Posterior vena cava (tissue), 2 donors: ENCODE data around the gene ROR1. TPM values are rescaled to one million over a fixed set of nuclear protein-coding genes. Genes with fewer than 3 reads are reported as not detected.
"Not testable (repeated sequence)": the region's sequence is repeated elsewhere in the genome, so short reads cannot be mapped to it uniquely, and the experiment has no call there.

ENCODE experiments used
- DNase-seq: peaks from one replicate; pipeline ENCODE4 v3.0.0-alpha.2; 2020; ENCODE audit warnings: low spot score
- intact Hi-C, 2 donors: fragments of 100-400 bp; cut with DNase I; formaldehyde crosslinking; loops; one replicate each; pipeline versions ENCODE4 v1.14.1 to v1.14.2; 2022 to 2023
- total RNA-seq, 2 donors: library from RNA; stranded (reverse); fragmentation: NEBNext Ultra II Directional; extraction: Animal tissue kit (Norgen Biotek cat#: 25700); gene quantifications; one replicate each; pipeline ENCODE4 v1.2.1, GENCODE V29; 2021
- donor health status: DM: yes; HTN: yes; CAD: no.
- donor health status: DM: yes; HTN: yes; CAD: no.

ROR1 gene
- total RNA-seq, 2 donors from 2014 or later, result 19.3 to 25.8 TPM

DNA sequence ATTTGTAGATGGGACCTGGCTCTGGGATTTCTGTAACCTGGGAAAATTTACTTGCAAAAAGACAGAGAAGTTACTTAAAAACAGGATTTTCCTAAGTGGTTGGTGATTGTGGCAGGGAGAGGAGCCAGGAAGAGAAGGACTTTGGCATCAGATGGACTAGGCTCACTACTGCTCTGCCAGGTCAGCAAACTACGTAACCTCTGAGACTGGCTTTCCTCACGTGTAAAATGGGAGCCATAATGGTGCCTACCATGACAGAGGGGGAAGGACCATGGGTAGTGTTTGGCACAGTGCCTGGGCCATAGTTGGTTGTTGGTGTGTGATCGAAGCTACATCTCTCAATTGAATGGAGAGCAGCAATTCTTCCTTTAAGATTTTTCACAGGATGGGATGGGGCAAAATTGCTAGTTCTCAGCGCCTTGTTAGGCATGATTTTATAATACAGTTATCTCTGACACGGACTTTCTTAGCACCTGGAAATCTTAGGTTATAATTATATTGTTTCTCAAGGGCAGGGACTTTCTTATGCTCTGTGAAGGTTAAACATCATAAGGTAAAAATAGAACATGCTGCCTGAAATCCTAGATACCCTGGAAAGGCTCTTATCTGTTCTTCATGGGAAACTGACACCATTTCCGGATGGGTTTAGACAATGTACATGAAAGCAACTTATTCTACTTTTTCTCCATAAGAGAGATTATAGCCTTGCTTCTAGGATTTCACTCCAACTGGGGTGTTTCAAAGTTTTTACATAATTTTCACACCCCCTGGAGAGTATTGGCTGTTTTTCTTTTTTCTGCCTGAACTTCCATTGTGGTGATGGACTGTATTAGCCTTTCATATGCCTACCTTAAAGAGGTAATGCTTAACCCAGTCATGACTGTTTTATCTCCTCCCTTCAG, 10.9 kb downstream of the ROR1 start:
- no peak for DNase-seq
- intact Hi-C loops, result loop anchor here in 1 of 2 donors (2.0 kb wide), 1 partner anchor 22 kb away; no protein-coding TSS in a partner anchor

DNA sequence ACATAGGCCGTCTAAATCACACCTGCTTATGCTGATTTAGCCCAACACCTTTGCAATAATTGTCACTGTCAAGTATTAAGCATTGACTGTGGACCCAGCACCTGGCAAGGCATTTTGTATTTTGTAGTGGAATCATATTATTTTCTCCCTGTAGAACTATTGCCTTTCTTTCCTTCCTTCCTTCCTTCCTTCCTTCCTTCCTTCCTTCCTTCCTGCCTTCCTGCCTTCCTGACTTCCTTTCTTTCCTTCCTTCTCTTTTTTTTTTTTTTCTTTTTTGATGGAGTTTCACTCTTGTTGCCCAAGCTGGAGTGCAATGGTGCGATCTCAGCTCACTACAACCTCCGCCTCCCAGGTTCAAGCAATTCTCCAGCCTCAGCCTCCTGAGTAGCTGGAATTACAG, 13.5 kb downstream of the ROR1 start:
- DNase-seq, intact Hi-C loops: not testable (repeated sequence)

DNA sequence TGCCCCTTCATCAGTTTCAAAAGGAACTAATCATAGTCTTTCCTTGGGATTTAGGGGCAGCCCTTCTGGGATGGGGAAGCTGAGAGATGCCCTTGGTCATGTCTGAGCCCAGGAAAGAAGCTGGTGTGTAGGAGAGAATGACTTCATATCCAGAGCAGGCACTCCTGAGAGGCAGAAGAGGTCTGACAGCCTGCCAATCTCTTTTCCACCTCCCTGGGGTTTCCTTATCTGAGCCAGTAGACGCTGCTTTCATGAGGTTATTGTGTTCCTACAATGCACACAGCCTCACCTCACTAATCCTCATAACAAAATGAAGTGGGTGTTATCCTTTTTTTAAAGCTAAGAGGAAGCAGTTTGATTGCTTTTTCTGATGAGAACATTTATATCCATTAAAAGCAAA, 14.1 kb downstream of the ROR1 start:
- no peak for DNase-seq

DNA sequence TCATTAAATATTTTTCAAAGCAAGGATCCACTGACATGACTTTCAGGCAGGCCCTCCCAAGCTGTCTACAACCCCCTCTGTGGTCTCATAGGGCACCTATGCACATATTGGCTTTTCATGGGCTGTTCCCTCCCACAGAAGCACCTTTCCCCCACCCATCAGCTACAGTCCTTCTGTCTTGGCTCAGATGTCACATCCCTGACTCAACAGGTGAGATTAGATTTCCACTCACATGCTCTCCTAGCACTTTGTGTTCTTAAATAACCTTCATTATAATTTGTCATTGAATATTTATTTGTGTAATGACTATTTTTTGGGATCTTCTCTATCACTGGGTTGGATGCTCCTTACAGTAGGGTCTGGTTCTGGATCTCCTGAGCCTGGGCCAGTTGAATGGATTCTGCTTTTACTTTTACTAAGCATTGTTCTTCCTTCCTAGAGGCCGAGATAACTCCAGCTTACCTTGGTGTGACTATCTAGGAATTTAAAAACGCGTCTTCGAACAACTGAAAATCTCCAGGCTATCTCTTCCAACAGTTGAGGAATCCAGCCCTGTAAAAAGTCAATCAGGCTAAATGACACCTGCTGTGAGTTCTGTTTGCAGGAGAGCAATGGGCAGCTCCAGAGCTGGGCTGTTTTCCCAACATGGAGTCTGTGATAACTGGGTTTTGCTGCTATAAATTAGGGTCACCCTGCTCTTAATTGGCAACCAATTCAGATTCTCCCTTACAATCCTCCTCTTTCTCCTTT, 16.2 kb downstream of the ROR1 start:
- intact Hi-C loops, result no loop called here
- DNase-seq, result no peak

More for the DNA sequence above, 14.1 kb downstream of the ROR1 start:
- intact Hi-C loops, result no loop called here

DNA sequence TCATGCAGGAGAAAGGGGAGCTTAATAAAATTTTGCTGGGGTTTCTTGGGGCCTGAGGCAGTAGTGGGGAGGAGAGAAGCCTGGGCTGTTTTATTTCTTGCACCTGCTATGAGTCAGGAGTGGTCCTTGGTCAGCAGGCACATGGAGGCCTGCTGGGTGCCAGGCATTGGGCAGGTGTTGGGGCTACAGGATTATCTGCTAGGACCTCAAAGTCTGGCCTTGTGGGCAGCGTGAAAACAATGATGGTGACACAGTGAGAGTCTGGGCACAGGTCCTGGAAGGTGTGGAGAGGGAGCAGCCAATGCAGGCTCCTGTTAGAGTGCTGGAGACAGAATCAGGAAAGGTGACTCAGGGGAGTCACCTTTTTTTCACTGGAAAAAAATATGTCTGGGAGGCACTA, 17.2 kb downstream of the ROR1 start:
- intact Hi-C loops, result no loop called here
- DNase-seq, result no peak

DNA sequence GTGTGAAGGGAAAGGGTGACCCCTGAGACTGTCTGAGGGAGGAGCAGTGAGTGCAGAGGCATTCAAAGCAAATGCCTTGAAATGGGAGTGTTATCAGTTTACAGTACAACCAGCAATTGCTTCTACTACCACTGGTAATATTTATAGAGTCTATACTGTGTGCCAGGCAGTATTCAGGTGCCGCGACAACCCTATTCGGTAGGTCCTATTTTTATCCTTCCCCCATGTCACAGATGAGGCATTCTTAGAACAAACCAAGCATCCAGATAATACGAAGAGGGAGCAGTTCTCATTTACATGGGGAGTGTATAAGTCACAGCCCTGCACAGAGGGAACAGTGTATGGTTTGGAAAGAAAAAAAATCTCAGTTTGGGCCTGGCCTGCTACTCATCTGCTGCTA, 18.3 kb downstream of the ROR1 start:
- intact Hi-C loops, result no loop called here
- no peak for DNase-seq

DNA sequence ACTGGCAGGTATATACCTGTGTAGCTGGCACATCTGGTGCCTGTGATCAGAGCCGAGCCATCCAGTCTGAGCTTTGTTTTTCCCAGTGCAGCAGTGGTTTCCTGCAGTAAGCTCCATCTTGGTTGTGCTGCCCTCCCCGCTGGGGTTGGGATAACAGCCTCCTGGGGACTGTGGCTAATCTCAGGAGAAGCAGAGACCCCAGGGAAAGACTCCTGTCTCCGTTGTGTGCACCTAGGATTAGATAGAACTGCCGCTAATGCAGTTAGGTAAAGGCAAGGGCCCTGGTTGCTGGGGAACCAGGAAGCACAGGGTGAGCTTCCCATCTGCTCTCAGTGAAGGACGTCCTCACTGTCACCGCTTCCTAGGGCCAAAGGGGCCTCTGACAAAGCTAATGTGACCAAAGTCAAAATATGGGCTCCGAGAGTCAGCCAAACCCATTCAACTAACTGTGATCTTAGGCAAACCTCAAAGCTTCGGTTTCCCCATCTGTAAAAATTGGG, 20.0 kb downstream of the ROR1 start:
- no peak for DNase-seq
- intact Hi-C loops, result no loop called here

DNA sequence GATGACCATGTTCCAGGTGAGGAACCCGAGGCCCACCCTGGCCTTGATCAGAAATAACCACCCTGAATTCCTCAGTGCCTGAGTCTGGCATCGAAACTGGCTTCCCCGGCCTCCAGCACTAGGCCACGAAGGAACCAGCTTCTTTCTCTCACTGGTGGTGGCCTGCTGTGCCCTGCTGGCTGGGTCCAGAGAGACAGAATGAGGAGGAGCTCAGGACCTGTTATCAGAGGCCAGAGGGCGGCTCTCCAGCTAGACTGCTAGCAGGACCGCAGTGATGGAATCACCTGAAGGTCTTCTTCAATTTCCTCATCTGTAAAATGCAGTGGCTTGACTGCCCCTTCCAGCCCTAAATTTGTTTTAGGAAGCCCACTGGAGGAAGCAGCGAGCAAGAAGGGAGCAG, 20.5 kb downstream of the ROR1 start:
- intact Hi-C loops, result no loop called here
- no peak for DNase-seq

DNA sequence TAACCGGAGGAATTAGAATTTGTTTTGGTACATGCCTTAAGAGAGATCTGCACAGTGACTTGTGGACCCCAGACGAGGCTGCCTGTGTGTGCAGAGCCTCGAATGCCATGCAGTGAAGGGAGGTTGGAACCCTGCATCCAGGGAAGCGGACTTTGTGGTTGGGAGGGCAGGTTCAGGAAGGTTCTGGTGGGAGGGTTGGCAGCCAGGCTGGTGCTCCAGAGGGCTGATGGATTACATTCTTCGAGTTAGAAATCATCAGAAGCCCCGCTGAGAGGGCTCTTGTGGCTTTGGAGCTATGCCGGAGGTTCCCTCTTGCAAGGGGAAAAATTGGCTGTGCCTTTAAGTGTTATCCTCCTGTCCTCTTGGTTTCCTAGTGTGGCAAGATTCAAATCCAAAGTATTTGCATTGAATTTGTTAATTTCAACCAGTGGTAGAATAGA, 21.1 kb downstream of the ROR1 start:
- intact Hi-C loops, result no loop called here
- DNase-seq, result no peak

DNA sequence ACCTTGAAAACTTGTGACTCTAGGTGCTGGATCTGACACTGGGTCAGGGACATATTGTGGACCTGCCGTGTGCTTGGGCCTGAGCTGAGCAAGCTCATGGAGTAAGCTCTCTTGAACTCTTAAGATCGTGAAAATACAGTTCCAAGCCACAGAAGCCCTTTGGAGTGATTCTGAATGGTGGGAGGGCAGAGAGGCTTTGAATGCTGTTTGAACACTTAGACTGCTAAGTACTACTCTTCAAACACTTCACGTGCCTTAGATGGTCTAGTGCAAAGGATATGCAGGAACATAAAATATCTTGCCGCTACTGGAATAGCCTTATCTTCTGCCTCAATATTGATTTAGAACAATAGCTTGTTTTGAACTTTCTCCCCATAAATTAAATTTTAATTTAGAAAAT, 21.6 kb downstream of the ROR1 start:
- intact Hi-C loops, result no loop called here
- no peak for DNase-seq

DNA sequence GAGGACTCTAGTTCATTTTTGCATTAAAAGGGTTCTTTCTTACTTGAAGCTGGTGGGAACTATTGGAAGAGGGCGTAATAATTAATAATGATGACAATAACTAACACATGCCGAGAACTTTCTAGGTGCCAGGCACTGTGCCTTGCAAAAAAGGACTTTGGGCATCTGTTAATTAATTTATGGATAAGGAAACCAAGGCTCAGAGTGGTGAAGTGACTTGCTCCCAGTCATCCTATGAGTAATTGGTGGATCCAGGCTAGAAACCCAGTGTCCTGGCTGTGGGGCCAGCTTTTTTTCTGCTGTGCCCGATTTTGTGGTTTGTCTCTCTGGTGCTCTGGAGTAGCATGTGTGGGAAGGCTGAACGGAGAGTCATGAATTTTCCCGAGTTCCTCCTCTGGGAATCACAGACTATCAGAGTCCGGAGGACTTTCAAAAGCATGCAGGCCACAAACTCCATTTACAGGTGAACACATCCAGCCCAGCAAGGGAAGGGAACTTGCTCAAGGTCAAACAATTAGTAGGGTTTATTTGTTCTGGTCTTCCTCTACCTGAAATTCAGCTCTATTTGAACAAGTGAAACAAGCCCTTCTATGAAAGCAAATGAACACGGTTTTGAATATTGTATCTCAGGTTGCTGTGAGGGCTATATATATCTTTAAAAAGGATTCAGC, 23.4 kb downstream of the ROR1 start:
- DNase-seq, result no peak
- intact Hi-C loops, result no loop called here

DNA sequence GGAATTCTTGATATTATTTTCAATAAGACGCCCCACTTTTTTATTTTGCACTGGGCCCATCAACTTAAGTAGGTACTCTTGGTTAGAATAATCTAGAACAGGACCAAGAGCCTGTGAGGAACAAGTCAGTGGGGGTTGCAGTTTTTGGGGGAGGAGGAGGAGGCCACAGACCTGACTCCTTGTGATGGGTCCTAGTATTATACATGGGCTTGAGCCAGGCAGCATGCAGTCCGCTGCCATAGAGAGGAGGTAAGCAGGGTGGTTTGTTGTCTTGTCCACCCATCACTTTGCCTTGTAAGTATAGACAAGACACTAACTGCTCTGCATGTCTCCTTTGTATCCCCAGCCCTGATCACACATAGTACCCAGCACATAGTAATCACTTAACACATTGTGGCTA, 24.5 kb downstream of the ROR1 start:
- intact Hi-C loops, result no loop called here
- no peak for DNase-seq

DNA sequence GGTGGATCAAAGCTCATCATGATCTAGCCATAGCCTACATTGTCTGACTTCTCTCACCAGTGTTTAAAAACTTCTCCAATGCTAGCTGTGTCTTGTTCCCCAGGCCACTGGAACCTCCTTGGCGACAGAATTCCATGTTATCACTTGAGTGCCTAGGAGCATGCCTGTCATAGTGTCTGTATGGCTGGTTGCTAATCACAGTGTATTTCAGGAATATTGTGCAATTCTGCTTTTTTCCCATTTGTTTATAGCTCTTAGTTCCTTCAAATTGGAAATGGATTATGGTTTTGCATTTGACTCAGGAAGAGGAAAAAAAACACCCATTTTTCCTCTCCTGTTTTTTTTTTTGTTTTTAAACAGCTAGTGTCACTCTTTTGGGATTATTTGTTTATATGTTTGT, 25.5 kb downstream of the ROR1 start:
- intact Hi-C loops, result no loop called here
- no peak for DNase-seq

DNA sequence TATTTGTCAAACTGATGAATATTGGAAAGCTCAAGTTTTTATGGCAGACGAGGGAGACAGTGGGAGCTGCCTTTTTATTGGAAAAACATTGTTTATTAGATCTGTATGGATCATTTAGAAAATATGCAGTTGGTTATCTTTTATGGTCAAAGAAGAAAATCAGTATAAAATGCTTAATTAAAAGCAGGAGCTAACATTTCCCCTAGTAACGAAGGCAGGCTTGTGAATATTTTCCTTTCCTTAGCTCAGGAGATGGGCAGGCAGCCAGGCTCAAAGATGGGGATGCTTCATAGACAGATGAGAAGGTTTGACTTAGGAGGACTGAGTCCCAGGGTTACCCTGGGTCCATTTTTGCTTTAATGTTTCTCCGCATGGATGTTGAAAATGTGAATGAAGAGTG, 26.0 kb downstream of the ROR1 start:
- intact Hi-C loops, result no loop called here
- no peak for DNase-seq

DNA sequence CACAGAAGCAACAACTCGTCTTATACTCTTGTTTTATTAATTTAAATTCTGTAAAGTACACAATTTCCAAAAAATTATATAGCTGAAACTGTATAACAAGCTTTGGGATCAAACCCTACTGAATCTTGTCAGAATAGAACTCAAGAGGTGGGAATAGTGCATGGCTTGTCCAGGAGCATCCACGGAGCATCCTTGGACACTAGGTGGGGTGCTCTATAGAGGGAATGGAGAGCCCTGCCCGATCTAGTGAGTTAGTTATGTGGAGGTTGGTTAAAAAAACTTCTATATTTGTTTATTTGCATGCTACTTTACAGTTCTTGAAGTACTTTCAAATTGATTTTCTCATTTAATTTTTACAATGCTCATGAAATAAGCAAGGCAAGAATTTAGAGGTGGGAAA, 28.3 kb downstream of the ROR1 start:
- intact Hi-C loops, result no loop called here
- no peak for DNase-seq

DNA sequence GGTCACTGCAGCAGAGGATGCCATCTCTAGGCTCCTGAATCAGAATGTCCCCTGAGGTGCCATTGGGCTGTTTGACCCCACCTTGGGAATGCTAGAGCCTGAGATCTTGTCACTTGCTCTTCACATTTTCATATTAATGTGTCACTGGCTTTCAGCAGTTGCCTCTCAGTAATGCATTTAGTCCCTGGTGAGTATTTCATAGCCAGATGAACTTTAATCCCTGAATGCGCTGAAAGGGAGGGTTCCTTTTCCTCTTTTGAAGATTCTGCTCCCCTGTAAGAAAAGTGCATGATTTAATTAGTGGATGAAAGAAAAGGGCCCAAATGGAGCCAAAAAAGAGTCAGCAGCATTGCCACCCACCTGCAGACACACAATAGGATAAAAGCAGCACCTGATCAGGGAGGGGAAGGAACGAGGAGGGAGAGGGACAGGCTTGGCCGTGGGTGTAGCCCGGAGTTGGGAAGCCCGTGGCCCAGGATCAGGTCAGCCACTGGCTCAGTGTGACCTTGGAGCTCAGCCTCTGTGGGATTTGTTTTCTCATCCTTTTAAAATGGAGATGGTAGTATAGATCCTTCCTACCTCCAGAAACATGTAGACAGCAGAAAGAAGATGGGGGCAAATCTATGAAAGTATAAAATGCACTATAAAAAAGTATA, 31.1 kb downstream of the ROR1 start:
- DNase-seq, result no peak
- intact Hi-C loops, result no loop called here

DNA sequence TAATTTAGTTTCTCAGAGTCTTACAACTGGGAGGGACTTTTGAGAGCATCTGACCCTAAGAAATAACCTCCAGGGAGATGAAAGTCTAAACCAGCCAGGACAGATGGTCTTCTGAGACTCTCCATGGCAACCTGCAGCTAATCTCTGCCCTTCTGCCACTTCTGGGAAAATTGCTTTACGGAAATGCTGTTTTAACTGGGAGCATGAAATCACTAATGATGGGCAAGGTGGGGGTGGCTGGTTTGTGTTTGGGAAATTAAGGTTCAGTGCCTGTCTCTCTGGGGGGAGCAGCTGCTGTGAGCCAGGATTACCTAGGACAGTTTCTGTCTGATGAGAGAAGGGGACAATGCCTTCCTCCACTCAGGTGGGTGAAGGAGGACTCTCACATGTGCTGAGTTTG, 33.2 kb downstream of the ROR1 start:
- no peak for DNase-seq
- intact Hi-C loops, result no loop called here

DNA sequence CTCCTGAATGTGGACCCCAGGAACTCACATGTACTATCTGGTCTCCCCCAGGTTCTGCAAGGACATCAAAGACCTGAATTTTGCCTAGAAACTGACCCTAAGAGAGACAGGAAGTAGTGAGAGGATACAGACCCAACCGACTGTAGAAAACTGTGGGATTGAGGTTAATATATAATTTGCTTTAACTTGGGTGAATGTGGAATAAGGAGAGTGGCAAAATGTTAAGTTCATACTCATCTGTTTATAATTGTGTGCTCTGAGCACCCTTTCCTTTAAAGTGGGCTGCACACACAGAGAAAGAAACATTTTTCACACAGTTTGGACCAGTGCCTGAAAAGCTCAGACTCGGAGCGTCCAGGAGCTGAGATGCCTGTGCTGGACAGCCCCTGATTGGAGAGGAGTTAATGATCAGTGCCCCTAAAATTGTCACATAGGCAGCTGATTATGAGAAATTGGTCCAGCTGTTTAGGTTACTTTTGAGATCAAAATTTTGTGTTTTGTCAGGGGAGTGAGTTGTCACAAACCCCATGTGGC, 37.2 kb downstream of the ROR1 start:
- DNase-seq, result no peak
- intact Hi-C loops, result no loop called here

DNA sequence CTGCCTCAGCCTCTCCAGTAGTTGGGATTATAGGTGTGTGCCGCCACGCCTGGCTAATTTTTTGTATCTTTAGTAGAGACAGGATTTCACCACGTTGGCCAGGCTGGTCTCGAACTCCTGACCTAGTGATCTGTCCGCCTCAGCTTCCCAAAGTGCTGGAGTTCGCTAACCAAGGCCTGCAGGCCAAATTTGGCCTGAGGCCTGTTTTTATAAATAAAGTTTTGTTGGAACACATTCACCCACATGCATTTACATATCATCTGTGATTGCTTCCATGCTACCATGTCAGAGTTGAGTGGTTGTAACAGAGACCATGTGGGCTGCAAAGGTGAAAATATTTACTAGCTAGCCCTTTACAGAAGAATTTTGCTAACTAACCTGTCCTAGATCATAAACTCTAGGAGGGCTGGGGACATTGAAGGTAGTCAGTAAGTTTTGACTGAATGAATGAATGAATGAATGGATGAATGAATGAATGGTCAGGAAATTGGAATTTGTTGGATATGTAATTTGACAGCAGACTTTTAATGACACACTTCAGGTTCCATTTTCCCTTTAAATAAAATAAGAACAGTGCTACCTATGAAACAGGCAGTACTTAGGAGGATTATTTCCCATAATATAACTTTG, 38.4 kb downstream of the ROR1 start:
- no peak for DNase-seq
- intact Hi-C loops, result no loop called here
